HL-60/S4 (cell line): ENCODE measurements around the gene WDR1.

ENCODE experiments used
- in situ Hi-C: fragments of 300-500 bp; cut with MboI; formaldehyde crosslinking; loops from 2 replicates; pipeline ENCODE4 v1.14.3; 2022; ENCODE audit warnings: low sequenced_read_pairs

WDR1 gene

DNA sequence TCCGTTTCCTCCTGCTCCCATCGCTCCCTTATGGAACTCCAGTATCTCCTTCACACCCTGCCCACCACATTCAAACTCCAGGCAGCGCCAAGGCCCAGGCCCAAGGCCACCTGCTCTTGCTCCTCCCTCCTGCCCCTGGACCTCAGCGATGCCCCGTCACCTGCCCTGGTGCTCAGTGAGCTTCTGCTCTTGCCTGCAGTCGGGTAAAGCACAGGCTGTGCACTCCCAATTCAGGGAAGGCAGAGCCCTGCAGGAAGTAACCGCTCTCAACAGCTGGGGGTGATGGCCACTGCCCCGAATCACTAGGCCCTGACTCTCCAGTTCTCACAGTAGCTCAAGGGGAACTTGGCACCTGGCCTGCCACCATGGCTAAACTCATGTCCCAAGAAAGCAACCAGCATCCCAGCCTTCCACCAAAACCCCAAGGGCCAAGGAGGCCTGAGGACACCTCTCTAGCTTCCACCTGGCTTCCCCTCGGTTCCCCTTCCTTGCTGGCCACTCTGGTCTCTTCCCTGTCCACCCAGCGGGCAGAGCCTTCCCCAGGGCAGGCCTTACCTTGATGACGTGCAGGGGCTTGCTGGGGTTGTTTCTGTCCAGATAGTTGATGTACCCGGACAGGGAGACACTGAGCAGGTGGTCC lies 29.3 kb downstream of the WDR1 start:
- in situ Hi-C loops: no loop called here

- in situ Hi-C loops: no loop called here
Measured at GRCh38 chr4:10086506-10087120, 30.0 kb downstream of the WDR1 start.

GRCh38 chr4:10085828-10086505 lies 30.6 kb downstream of the WDR1 start:
- in situ Hi-C loops: no loop called here

- in situ Hi-C loops: no loop called here
Measured at GRCh38 chr4:10085386-10085785, 31.2 kb downstream of the WDR1 start.

GRCh38 chr4:10084651-10085358 lies 31.8 kb downstream of the WDR1 start:
- in situ Hi-C loops: no loop called here

DNA sequence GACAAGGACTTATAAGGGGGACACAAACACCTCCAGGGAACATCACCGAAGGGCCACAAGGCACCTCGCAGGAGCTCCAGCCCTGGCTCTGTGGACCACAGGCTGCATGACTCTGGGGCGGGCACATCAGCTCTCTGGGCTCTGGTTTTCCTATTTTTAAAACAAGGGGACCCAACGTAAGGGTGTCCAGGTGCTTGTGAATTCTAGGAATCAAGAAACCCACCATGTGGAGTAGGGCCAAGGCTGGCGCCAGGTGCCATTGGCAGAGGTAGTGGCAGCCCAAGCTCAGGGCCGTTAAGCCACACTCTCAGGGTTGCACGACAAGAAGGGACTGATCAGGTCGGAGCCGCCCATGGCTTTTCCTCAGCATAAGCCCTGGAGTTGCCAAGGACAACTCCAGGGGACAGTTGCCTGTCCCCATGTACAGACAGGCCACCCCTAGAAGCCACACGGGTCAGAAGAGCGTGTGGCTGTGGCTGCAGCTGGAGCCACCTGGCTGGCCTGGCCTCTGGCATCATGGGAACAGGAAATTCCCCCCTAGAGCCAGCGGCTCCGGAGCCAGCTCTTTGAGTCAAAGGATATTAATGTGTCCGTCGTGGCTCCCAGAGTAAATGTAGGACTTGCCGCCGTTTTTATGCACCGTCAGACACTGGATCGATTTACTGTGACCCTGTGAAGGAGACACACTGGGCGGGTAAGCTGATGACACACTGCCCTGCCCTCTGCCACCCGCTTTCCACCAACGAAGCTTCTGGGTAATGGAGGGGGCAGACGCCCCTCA lies 32.5 kb downstream of the WDR1 start:
- in situ Hi-C loops: no loop called here

DNA sequence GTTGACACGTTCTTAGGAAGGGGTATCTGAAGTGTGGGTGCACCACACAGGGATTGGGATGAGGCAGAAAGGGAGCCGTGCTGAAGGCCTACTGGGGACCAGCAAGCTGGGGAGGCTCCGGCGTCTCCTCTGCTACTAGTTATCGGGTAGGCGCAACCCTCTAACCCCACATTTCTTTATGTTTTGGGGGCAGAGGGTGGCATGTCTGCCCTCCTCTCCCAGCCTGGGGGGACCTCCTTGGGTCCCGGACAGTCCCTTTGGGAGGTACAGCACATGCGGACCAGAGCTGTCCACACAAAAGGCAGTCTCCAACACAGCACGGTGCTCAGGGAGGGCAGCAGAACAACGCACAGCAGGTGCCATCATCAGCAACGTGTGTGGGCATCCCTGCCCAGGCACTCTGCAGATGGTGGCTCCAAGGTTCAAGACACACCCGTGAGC lies 33.2 kb downstream of the WDR1 start:
- in situ Hi-C loops: no loop called here

DNA sequence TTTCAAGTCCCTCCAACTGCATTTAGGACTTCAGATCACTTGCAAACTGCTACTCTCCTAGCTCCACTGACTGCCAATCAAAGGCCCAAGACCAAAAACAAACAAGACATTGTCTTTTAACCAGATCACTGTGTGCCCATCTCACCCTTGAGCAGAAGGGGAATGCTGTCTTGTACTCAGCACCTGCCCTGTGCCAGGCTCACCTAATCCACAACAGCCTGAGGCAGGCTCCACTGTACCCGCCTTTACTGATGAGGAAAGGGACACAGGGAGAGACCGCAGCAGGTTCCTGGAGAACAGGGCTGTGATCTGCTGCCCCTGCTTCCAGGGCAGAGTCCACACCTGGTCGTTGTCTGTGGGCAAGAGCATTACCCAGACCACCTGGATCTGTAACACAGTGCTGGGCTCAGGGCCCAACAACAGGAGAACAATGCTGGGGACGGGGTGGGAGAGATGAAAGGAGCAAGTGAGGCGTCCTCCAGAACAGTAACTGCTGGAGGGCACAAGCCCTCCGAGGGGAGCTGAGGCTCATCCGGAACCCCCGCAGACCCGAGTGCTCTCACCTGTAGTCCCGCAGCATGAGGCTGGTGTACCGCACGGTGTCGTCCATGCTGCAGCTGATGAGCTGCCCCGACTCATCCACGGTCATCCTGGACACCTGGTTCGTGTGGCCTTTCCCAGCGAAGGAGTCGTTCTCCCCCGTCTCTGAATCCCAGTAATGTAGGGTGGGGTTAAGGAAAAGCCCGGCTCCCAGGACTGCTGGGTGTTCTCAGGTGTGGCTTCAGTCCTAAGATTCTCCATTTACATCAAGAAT lies 33.9 kb downstream of the WDR1 start:
- in situ Hi-C loops: no loop called here

DNA sequence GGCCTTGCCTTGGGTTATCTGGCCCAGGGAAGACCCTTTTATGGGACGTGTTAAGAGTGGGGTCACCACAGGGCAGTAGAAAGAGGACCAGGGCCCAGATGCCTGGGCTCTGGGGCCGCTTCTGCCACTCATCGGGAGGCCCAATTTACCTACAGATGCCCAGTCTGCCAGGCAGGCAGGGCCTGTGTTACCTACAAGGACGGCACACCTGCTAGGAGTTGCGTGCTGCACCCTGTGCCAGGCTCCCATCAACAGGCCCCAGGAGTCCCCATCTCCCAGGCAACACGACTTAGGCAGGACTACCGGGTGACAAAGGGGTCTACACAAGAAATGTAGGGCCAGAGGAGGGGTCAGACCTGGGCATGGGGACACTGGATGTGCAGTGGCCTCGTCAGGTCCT lies 34.6 kb downstream of the WDR1 start:
- in situ Hi-C loops: no loop called here

- in situ Hi-C loops: no loop called here
Measured at GRCh38 chr4:10081218-10081606, 35.4 kb downstream of the WDR1 start.

DNA sequence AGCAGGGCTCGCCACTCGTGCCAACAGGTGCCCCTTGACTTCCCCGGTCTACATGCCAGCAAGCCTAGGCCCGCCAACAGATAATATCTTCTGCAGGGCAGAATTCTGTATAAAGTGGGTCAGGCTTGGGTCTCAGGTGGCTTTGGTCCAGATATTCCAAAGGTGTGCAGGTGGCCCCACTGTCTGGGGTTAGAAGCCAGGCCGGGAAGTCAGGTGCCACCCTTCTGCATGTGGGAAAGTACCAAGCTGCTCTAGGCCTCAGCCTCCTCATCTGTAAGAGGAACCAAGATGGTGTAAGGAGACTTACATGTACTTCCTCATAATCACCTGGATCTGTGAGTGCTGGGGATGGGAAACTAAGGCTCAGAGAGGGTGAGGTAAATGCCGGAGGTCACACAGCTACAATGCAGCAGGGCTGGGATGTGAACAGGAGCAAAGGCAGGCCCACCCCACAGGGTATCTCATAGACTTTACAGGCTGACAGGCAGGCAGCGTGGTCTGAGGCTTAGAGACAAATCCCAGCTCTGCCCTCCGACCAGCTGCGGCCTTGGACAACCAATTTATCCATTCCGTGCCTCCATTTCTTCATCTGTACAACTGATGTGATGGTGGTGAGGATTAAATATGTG lies 35.9 kb downstream of the WDR1 start:
- in situ Hi-C loops: no loop called here

DNA sequence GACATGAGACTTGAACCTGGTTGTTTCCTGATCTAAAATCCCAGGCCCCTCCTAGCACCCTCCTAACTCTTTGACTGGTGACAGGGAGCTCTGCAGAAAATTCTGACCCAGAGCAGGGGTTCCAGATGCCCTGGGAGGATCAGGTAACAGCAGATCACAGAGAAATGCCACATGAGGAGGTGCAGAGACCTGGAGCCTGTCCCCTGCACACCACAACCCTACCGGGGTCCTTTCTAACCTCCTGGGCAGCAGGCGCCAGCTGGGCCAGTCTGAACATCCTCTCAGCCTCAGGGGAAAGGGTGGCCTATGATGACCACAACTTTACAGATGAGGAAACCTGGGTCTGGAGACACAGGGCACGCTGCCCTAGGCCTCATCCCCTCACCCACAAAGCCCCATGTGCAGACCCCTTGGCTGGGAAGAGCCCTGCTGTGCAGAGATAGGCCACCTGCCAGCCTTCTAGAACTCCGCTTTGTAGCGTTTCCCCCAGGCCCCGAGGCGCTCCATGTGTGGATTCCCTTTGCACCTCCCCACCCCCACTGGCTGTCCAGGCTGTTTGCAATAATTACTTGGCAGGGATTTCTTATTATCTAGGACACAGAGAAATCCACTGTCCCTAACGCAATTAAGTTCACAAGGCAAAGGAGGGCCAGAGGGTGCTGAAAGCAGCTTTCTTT lies 36.5 kb downstream of the WDR1 start:
- in situ Hi-C loops: no loop called here

DNA sequence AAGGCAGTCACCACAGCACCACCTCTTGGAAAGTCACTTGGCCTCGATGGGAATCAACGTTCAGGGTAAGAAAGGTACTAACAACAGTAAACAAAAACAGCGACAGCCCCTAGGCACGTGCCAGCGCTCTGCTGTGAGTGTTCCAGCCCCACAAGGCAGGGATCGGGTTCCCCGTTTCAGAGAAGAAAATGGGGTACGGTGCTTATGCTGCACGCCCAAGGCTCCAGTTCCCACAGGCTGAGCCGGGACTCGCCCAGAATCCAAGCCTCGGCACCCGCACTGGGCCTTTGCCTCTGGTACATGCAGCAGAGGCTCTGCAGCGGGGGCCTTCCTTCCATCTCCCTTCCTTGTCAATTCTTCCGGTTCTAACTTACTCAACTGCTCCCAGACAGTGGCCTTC lies 37.3 kb downstream of the WDR1 start:
- in situ Hi-C loops: no loop called here

- in situ Hi-C loops: no loop called here
Measured at GRCh38 chr4:10078481-10079233, 37.9 kb downstream of the WDR1 start.

DNA sequence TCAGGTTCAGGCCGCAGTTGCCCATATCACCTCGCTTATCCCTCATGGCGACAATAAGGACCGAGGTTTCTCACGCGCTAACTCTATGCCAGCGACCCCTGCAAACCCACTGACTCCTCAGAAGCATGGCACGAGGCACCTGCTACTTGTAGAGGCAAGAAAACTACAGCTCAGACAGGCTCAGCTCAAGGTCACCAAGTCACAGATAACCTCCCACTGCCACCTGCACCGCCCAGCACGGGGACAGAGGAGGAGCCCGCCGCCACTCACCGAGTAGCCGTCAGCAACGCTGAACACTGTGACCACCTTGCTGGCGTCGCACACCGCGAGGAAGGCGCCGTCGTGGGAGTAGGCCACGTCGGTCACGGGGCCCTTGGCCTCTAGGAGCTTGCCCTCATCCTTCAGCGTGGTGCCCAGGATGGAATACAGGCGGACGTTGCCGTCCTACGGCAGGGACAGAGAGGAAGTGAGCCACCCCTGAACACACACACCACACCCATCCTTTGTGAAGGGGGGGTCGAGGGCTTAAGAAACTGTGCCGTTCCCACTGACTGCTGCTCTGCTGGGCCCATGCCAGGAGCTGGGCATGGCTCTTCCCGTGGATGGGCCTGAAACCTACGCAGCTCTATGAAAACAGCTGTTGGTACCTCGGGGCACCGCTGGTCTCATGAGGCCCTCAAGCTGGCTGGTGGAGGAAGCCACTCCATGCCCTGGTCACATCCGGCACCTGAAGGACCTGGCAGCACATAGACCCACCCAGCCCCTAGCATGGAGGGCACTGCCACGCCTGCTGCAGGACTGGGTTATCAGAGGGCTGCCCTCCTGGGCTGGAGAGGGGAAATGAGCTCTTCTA lies 38.9 kb downstream of the WDR1 start:
- in situ Hi-C loops: no loop called here

GRCh38 chr4:10077076-10077475 lies 39.5 kb downstream of the WDR1 start:
- in situ Hi-C loops: no loop called here

- in situ Hi-C loops: no loop called here
Measured at GRCh38 chr4:10075953-10076391, 40.6 kb downstream of the WDR1 start.
